Measurements from ENCODE around the gene FHL2. TPM values are rescaled to one million over a fixed set of nuclear protein-coding genes. Genes with fewer than 3 reads are reported as not detected.

FHL2 gene
- polyA plus RNA-seq (132 to 175 TPM (median 144 TPM) in 3 replicates), polyA minus RNA-seq (130 to 194 TPM (median 145 TPM) in 3 replicates)
- 27.1 TPM for polyA plus RNA-seq (2011; ENCODE audit: low read depth)
- 139 and 154 TPM in 2 replicates for polyA plus RNA-seq (2011; cell fraction: cytosol; rRNA removed)
- polyA plus RNA-seq (2011; cell fraction: nucleus; rRNA removed), result 104 and 114 TPM in 2 replicates
- polyA plus RNA-seq (2012; ENCODE audit: low replicate concordance), result 91.4 and 116 TPM in 2 replicates
- 77.3 TPM for polyA minus RNA-seq (2011; cell fraction: cytosol; rRNA and poly(A)+ RNA removed)
- 44.9 and 62.7 TPM in 2 replicates for polyA minus RNA-seq (2011; cell fraction: nucleus; rRNA and poly(A)+ RNA removed)

GRCh38 chr2:105398336-105399206 is at the start of gene FHL2:
Gene FHL2 (minus strand): TSS chr2:105399051. CDS start chr2:105386516, 12,535 bp downstream.
- Histone ChIP-seq H3K36me3 (ENCODE audit: control insufficient read depth in 2 of 2, extremely low read depth in 1 of 2, insufficient read depth in 2 of 2, low read length in 2 of 2) (peaks cover 12 to 22% of the 10 kb centered on the region in 2 experiments), H3K27me3 (ENCODE audit: control insufficient read depth, extremely low read depth, insufficient read depth, low read length) (no peaks in the 10 kb centered on the region), H3K9me3 (ENCODE audit: control insufficient read depth, low read depth, low read length) (no peaks in the 10 kb centered on the region), H3K4me1 (ENCODE audit: control insufficient read depth, extremely low read depth, insufficient read depth, low read length) (peaks cover 28% of the 10 kb centered on the region), H4K20me1 (ENCODE audit: control insufficient read depth, extremely low read depth, insufficient read depth, low read length) (peaks cover 21% of the 10 kb centered on the region), H3K9ac (ENCODE audit: control insufficient read depth, extremely low read depth, insufficient read depth, low read length) (peak within 1 kb of the TSS; percentile 98), H3K4me2 (ENCODE audit: control insufficient read depth, extremely low read depth, insufficient read depth, low read depth, low read length) (peak within 1 kb of the TSS; percentile 89), H2AFZ (ENCODE audit: control insufficient read depth, low read length) (peak within 1 kb of the TSS; percentile 42), H3K4me3 (ENCODE audit: control insufficient read depth in 2 of 3, extremely low read depth in 1 of 3, insufficient read depth in 2 of 3, low read depth in 1 of 3, low read length in 3 of 3) (peak within 1 kb of the TSS; percentile 66 to 99 (median 99)), H3K79me2 (ENCODE audit: control insufficient read depth, insufficient read depth, low read length) (peaks cover 45% of the 10 kb centered on the region), H3K9me1 (ENCODE audit: control insufficient read depth, extremely low read depth, insufficient read depth, low read length) (peaks cover 9% of the 10 kb centered on the region), H3K27ac (ENCODE audit: control insufficient read depth, insufficient read depth, low read length) (peak within 1 kb of the TSS; percentile 97)
- TF ChIP-seq CTCF (optimal IDR thresholded peaks at IDR 0.05 in 1 of 3, IDR thresholded peaks at IDR 0.05 in 1 of 3, conservative IDR thresholded peaks at IDR 0.05 in 1 of 3; ENCODE audit: extremely low read depth in 1 of 3, insufficient read depth in 2 of 3, low read length in 3 of 3) (peak; percentile 37 to 64 (median 62)), EZH2 (IDR thresholded peaks at IDR 0.05; ENCODE audit: low read length) (no peak)
- dilution Hi-C loops (cut with MboI; ENCODE audit: extremely low pct_ligation_motif_present, low sequenced_read_pairs), result no loop called here
- no peak for FAIRE-seq
- DNase-seq (ENCODE audit: low read depth, low spot score), result no peak

- no peak for TF ChIP-seq CTCF (optimal IDR thresholded peaks at IDR 0.05 in 1 of 3, IDR thresholded peaks at IDR 0.05 in 1 of 3, conservative IDR thresholded peaks at IDR 0.05 in 1 of 3; ENCODE audit: extremely low read depth in 1 of 3, insufficient read depth in 2 of 3, low read length in 3 of 3)
- TF ChIP-seq EZH2 (IDR thresholded peaks at IDR 0.05; ENCODE audit: low read length), result no peak
- H3K27me3 ChIP-seq (ENCODE audit: control insufficient read depth, extremely low read depth, insufficient read depth, low read length), result no peaks in the 10 kb centered on the region
- FAIRE-seq (no peak), DNase-seq (ENCODE audit: low read depth, low spot score) (no peak)
- no peak overlapping the region for H3K9ac ChIP-seq (ENCODE audit: control insufficient read depth, extremely low read depth, insufficient read depth, low read length)
- no peak overlapping the region for H3K4me3 ChIP-seq (ENCODE audit: control insufficient read depth in 2 of 3, extremely low read depth in 1 of 3, insufficient read depth in 2 of 3, low read depth in 1 of 3, low read length in 3 of 3)
- no peak overlapping the region for H3K27ac ChIP-seq (ENCODE audit: control insufficient read depth, insufficient read depth, low read length)
- no peaks in the 10 kb centered on the region for H4K20me1 ChIP-seq (ENCODE audit: control insufficient read depth, extremely low read depth, insufficient read depth, low read length)
- H3K36me3 ChIP-seq (ENCODE audit: control insufficient read depth in 2 of 2, extremely low read depth in 1 of 2, insufficient read depth in 2 of 2, low read length in 2 of 2), result no peaks in the 10 kb centered on the region
- peaks cover 4% of the 10 kb centered on the region for H3K4me1 ChIP-seq (ENCODE audit: control insufficient read depth, extremely low read depth, insufficient read depth, low read length)
- no peak overlapping the region for H2AFZ ChIP-seq (ENCODE audit: control insufficient read depth, low read length)
- no peaks in the 10 kb centered on the region for H3K9me1 ChIP-seq (ENCODE audit: control insufficient read depth, extremely low read depth, insufficient read depth, low read length)
- no peak overlapping the region for H3K4me2 ChIP-seq (ENCODE audit: control insufficient read depth, extremely low read depth, insufficient read depth, low read depth, low read length)
- dilution Hi-C loops (cut with MboI; ENCODE audit: extremely low pct_ligation_motif_present, low sequenced_read_pairs), result no loop called here
- no peaks in the 10 kb centered on the region for H3K9me3 ChIP-seq (ENCODE audit: control insufficient read depth, low read depth, low read length)
- no peaks in the 10 kb centered on the region for H3K79me2 ChIP-seq (ENCODE audit: control insufficient read depth, insufficient read depth, low read length)
Observed at GRCh38 chr2:105447476-105447875, 48.6 kb upstream of the FHL2 start.
